WERI-Rb-1 (cell line): Measurements from ENCODE around the gene TCTN3.
"Not testable (repeated sequence)": the region's sequence is repeated elsewhere in the genome, so short reads cannot be mapped to it uniquely, and the experiment has no call there.

Experiments used
- DNase-seq: peaks from one replicate; pipeline ENCODE4 v3.0.0-alpha.2; 2020
- H3K27ac ChIP-seq: fragments of 250-450 bp; sonication (Bioruptor Pico); 2 replicates; pipeline ENCODE4 v1.5.1; 2020; ENCODE audit warnings: mild to moderate bottlenecking, moderate library complexity
- H3K27me3 ChIP-seq: fragments of 250-450 bp; sonication (Bioruptor Pico); 2 replicates; pipeline ENCODE4 v1.5.1; 2021; ENCODE audit warnings: mild to moderate bottlenecking, low read depth, moderate library complexity; ENCODE audit not compliant: insufficient read depth, severe bottlenecking
- H3K36me3 ChIP-seq: fragments of 250-450 bp; sonication (Bioruptor Pico); 2 replicates; pipeline ENCODE4 v1.5.1; 2020; ENCODE audit warnings: mild to moderate bottlenecking, moderate library complexity
- H3K4me3 ChIP-seq: 2 replicates; pipeline ENCODE4 v1.5.1; 2011; ENCODE audit warnings: low read depth, mild to moderate bottlenecking, control low read depth, low read length
- H3K9me3 ChIP-seq: fragments of 250-450 bp; sonication (Bioruptor Pico); 2 replicates; pipeline ENCODE4 v1.5.1; 2021; ENCODE audit warnings: mild to moderate bottlenecking, moderate library complexity; ENCODE audit not compliant: severe bottlenecking
- CTCF ChIP-seq: IDR thresholded peaks from 2 replicates; pipeline ENCODE4 v1.5.1; 2011; ENCODE audit warnings: low read depth, mild to moderate bottlenecking, control low read depth, inconsistent platforms, low read length

TCTN3 gene

GRCh38 chr10:95637140-95637539, 56.6 kb downstream of the TCTN3 start:
- no peak for DNase-seq
- no peak for TF ChIP-seq CTCF
- Histone ChIP-seq H3K27ac (no peak overlapping the region), H3K4me3 (no peak overlapping the region), H3K27me3 (no peaks in the 10 kb centered on the region), H3K36me3 (peaks cover 70% of the 10 kb centered on the region), H3K9me3 (no peaks in the 10 kb centered on the region)

GRCh38 chr10:95635319-95635733, 58.4 kb downstream of the TCTN3 start:
- Histone ChIP-seq H3K27me3 (no peaks in the 10 kb centered on the region), H3K27ac (no peak overlapping the region), H3K4me3 (no peak overlapping the region), H3K9me3 (no peaks in the 10 kb centered on the region), H3K36me3 (peaks cover 76% of the 10 kb centered on the region)
- DNase-seq, result no peak
- no peak for TF ChIP-seq CTCF

- no peaks in the 10 kb centered on the region for H3K9me3 ChIP-seq
- H3K27ac ChIP-seq, result no peak overlapping the region
- DNase-seq, result no peak
- no peak overlapping the region for H3K4me3 ChIP-seq
- H3K36me3 ChIP-seq, result peaks cover 75% of the 10 kb centered on the region
- no peak for TF ChIP-seq CTCF
- H3K27me3 ChIP-seq, result no peaks in the 10 kb centered on the region
Measured at GRCh38 chr10:95628786-95629185, 64.9 kb downstream of the TCTN3 start.

- Histone ChIP-seq H3K27ac (no peak overlapping the region), H3K27me3 (no peaks in the 10 kb centered on the region), H3K4me3 (no peak overlapping the region), H3K9me3 (no peaks in the 10 kb centered on the region), H3K36me3 (peaks cover 68% of the 10 kb centered on the region)
- TF ChIP-seq CTCF, result no peak
- DNase-seq, result no peak
Measured at GRCh38 chr10:95626500-95626899, 67.2 kb downstream of the TCTN3 start.

- not testable (repeated sequence) for DNase-seq, H3K4me3 ChIP-seq, H3K27ac ChIP-seq, H3K27me3 ChIP-seq, H3K9me3 ChIP-seq
- H3K36me3 ChIP-seq, result peaks cover 71% of the 10 kb centered on the region
Measured at GRCh38 chr10:95620415-95620814, 73.3 kb downstream of the TCTN3 start.

- Histone ChIP-seq H3K9me3 (no peaks in the 10 kb centered on the region), H3K27ac (no peak overlapping the region), H3K4me3 (no peak overlapping the region), H3K36me3 (peaks cover 80% of the 10 kb centered on the region), H3K27me3 (no peaks in the 10 kb centered on the region)
- no peak for TF ChIP-seq CTCF
- DNase-seq, result no peak
Measured at GRCh38 chr10:95618101-95618500, 75.6 kb downstream of the TCTN3 start.
